ENCODE data around the gene NUDT21. TPM values are rescaled to one million over a fixed set of nuclear protein-coding genes. Genes with fewer than 3 reads are reported as not detected.

Gene NUDT21
- total RNA-seq, 1 experiment from 2014 or later, result 305 TPM

- intact Hi-C loops (cut with micrococcal nuclease; ENCODE audit: unreplicated experiment), result no loop called here
Observed at GRCh38 chr16:56424404-56424764, 26.7 kb downstream of the NUDT21 start.

GRCh38 chr16:56423584-56424403 is 27.3 kb downstream of the NUDT21 start:
- H3K9me3 Mint-ChIP-seq (ENCODE audit: unreplicated experiment), result no peaks in the 10 kb centered on the region
- Histone ChIP-seq H3K4me1 (peaks cover 25% of the 10 kb centered on the region), H3K4me3 (ENCODE audit: low read depth, low read length) (peak overlapping the region; percentile 81), H3K9me3 (no peaks in the 10 kb centered on the region), H3K27me3 (replicated peaks; ENCODE audit: control insufficient read depth, insufficient read depth, low read length) (no peaks in the 10 kb centered on the region), H3K36me3 (ENCODE audit: control insufficient read depth, insufficient read depth, low read length) (no peaks in the 10 kb centered on the region; the same call in 1 of the 2 replicates)
- no peak for DNase-seq
- intact Hi-C loops (cut with micrococcal nuclease; ENCODE audit: unreplicated experiment), result no loop called here
- TSS peak; percentile 50 for BruUV-seq (replicated peaks)
- peak overlapping the region; percentile 90 for H3K4me3 Mint-ChIP-seq (ENCODE audit: unreplicated experiment)
- peak overlapping the region; percentile 68 for H3K27ac Mint-ChIP-seq (ENCODE audit: unreplicated experiment)
- H3K4me1 Mint-ChIP-seq (ENCODE audit: low read depth, unreplicated experiment), result peaks cover 33% of the 10 kb centered on the region
- CTCF ChIA-PET, result interaction anchor here (0.8 kb wide), 1 partner anchor 22 kb away, joined by 3 read pairs; no protein-coding TSS in a partner anchor
- no peaks in the 10 kb centered on the region for H3K27me3 Mint-ChIP-seq (ENCODE audit: insufficient read depth, unreplicated experiment)
- TF ChIP-seq CTCF (IDR thresholded peaks at IDR 0.05; ENCODE audit: insufficient read depth in 1 of 2, low read depth in 1 of 2, low read length in 1 of 2, severe bottlenecking in 1 of 2, unreplicated experiment in 1 of 2), result no peak
- peaks cover 14% of the 10 kb centered on the region for H3K36me3 Mint-ChIP-seq (ENCODE audit: insufficient read depth, unreplicated experiment)
- POLR2A ChIA-PET, result interaction anchor here (1.6 kb wide), 1 partner anchor 27 kb away, joined by 6 read pairs; the partner anchor contains the start of genes NUDT21 and OGFOD1

More at GRCh38 chr16:56424404-56424764, 26.7 kb downstream of the NUDT21 start:
- Mint-ChIP-seq H3K36me3 (ENCODE audit: insufficient read depth, unreplicated experiment) (peaks cover 14% of the 10 kb centered on the region), H3K27me3 (ENCODE audit: insufficient read depth, unreplicated experiment) (no peaks in the 10 kb centered on the region), H3K4me1 (ENCODE audit: low read depth, unreplicated experiment) (peaks cover 33% of the 10 kb centered on the region), H3K4me3 (ENCODE audit: unreplicated experiment) (peak overlapping the region; percentile 90), H3K27ac (ENCODE audit: unreplicated experiment) (peak overlapping the region; percentile 68), H3K9me3 (ENCODE audit: unreplicated experiment) (no peaks in the 10 kb centered on the region)
- peak overlapping the region; percentile 81 for H3K4me3 ChIP-seq (ENCODE audit: low read depth, low read length)
- ChIA-PET CTCF (no interaction called here), POLR2A (interaction anchor here (1.6 kb wide), 1 partner anchor 27 kb away, joined by 6 read pairs; the partner anchor contains the start of genes NUDT21 and OGFOD1)
- H3K27me3 ChIP-seq (replicated peaks; ENCODE audit: control insufficient read depth, insufficient read depth, low read length), result no peaks in the 10 kb centered on the region
- BruUV-seq (replicated peaks), result no TSS peak
- H3K36me3 ChIP-seq (ENCODE audit: control insufficient read depth, insufficient read depth, low read length), result no peaks in the 10 kb centered on the region; the same call in 1 of the 2 replicates
- peaks cover 25% of the 10 kb centered on the region for H3K4me1 ChIP-seq
- H3K9me3 ChIP-seq, result no peaks in the 10 kb centered on the region
- TF ChIP-seq CTCF (IDR thresholded peaks at IDR 0.05; ENCODE audit: insufficient read depth in 1 of 2, low read depth in 1 of 2, low read length in 1 of 2, severe bottlenecking in 1 of 2, unreplicated experiment in 1 of 2), result no peak
- DNase-seq, result peak in 1 of 2 experiments; percentile 17

GRCh38 chr16:56422896-56423441 is 28.2 kb downstream of the NUDT21 start:
- Mint-ChIP-seq H3K27ac (ENCODE audit: unreplicated experiment) (no peak overlapping the region), H3K27me3 (ENCODE audit: insufficient read depth, unreplicated experiment) (no peaks in the 10 kb centered on the region), H3K4me3 (ENCODE audit: unreplicated experiment) (peak overlapping the region; percentile 90), H3K9me3 (ENCODE audit: unreplicated experiment) (no peaks in the 10 kb centered on the region), H3K36me3 (ENCODE audit: insufficient read depth, unreplicated experiment) (peaks cover 14% of the 10 kb centered on the region), H3K4me1 (ENCODE audit: low read depth, unreplicated experiment) (peaks cover 33% of the 10 kb centered on the region)
- no TSS peak for BruUV-seq (replicated peaks)
- CTCF ChIA-PET, result interaction anchor here (0.8 kb wide), 1 partner anchor 21 kb away, joined by 3 read pairs; no protein-coding TSS in a partner anchor
- no peak for DNase-seq
- intact Hi-C loops (cut with micrococcal nuclease; ENCODE audit: unreplicated experiment), result no loop called here
- Histone ChIP-seq H3K4me1 (peaks cover 25% of the 10 kb centered on the region), H3K27me3 (replicated peaks; ENCODE audit: control insufficient read depth, insufficient read depth, low read length) (no peaks in the 10 kb centered on the region), H3K4me3 (ENCODE audit: low read depth, low read length) (no peak overlapping the region), H3K36me3 (ENCODE audit: control insufficient read depth, insufficient read depth, low read length) (no peaks in the 10 kb centered on the region), H3K9me3 (no peaks in the 10 kb centered on the region)
- no peak for TF ChIP-seq CTCF (IDR thresholded peaks at IDR 0.05; ENCODE audit: insufficient read depth in 1 of 2, low read depth in 1 of 2, low read length in 1 of 2, severe bottlenecking in 1 of 2, unreplicated experiment in 1 of 2)
- POLR2A ChIA-PET, result no interaction called here
